HCT116 (cell line): ENCODE measurements around the gene NTRK3. TPM values are rescaled to one million over a fixed set of nuclear protein-coding genes. Genes with fewer than 3 reads are reported as not detected.

Experiments
- ATAC-seq: fragments of 200-7000 bp; cut with Tn5 transposase; 2 replicates; pipeline ENCODE4 v1.9.1; 2020; ENCODE audit warnings: mild to moderate bottlenecking, moderate library complexity
- BruUV-seq: library from RNA; stranded (reverse); fragments of 400-500 nt; replicated peaks from 2 replicates; lab custom pipeline; 2021; lab: Mats Ljungman, UMichigan
- CTCF ChIA-PET: fragments of 300-600 bp; sonication (Branson Sonifier 250); formaldehyde crosslinking; loops from one replicate; lab custom pipeline; 2021; ENCODE audit warnings: antibody characterized with exemption; lab: Charles Lee
- POLR2A ChIA-PET: fragments of 300-600, 350-600 bp; sonication (Branson Sonifier 250); formaldehyde crosslinking; loops from one replicate; lab custom pipeline; 2021; ENCODE audit warnings: antibody characterized with exemption; lab: Charles Lee
- RAD21 ChIA-PET, 2 experiments: fragments of 300-600 bp; sonication (Branson Sonifier 250); formaldehyde crosslinking; loops; one replicate each; lab custom pipeline; 2023; ENCODE audit warnings: low total read pairs in 2 of 2; ENCODE audit not compliant: uncharacterized antibody in 2 of 2, unreplicated experiment in 2 of 2, low non-redundant PET in 1 of 2; lab: Charles Lee
- DNase-seq: peaks from one replicate; pipeline ENCODE4 v3.0.0-alpha.2; 2010; ENCODE audit warnings: low read depth, low spot score
- H2AFZ ChIP-seq: fragments of 200-600 bp; shearing (Covaris generic), sonication (generic); 2 replicates; pipeline ENCODE4 v1.6.1; 2017; ENCODE audit warnings: low read depth, mixed run types, mixed read lengths, antibody characterized with exemption, low read length; ENCODE audit not compliant: poor library complexity, severe bottlenecking
- H3K27ac ChIP-seq: 2 replicates; pipeline ENCODE4 v1.5.1; 2012; ENCODE audit warnings: low read depth, low read length
- H3K27me3 ChIP-seq: fragments of 200-600 bp; sonication (generic); 2 replicates; pipeline ENCODE4 v1.6.1; 2016; ENCODE audit warnings: mixed run types, low read length, mixed read lengths; ENCODE audit not compliant: insufficient read depth
- H3K36me3 ChIP-seq, 2 experiments: fragments of 200-500 bp in 1 of 2; fragments of 200-600 bp in 1 of 2; sonication (Bioruptor generic) in 1 of 2; sonication (generic) in 1 of 2; 2 replicates each; pipeline versions ENCODE4 v1.5.1 to v1.6.1; 2014 to 2016; ENCODE audit warnings: low read length in 2 of 2, inconsistent platforms in 1 of 2, mixed read lengths in 1 of 2, mixed run types in 1 of 2; ENCODE audit not compliant: insufficient read depth in 2 of 2, control insufficient read depth in 1 of 2
- H3K4me1 ChIP-seq, 2 experiments: fragments of 200-600 bp in 1 of 2; sonication (generic) in 1 of 2; 2 replicates each; pipeline versions ENCODE4 v1.5.1 to v1.6.1; 2012 to 2017; ENCODE audit warnings: low read length in 2 of 2, inconsistent platforms in 1 of 2, mild to moderate bottlenecking in 1 of 2, mixed read lengths in 1 of 2, mixed run types in 1 of 2, moderate library complexity in 1 of 2; ENCODE audit not compliant: insufficient read depth in 2 of 2, control insufficient read depth in 1 of 2
- H3K4me2 ChIP-seq: fragments of 200-600 bp; sonication (generic); 2 replicates; pipeline ENCODE4 v1.6.1; 2017; ENCODE audit warnings: mixed run types, low read length, mixed read lengths
- H3K4me3 ChIP-seq, 2 experiments: fragments of 200-600 bp in 1 of 2; sonication (generic) in 1 of 2; replicated peaks in 1 of 2; 2 replicates each; pipeline ENCODE4 v1.5.1; 2011 to 2016; ENCODE audit warnings: low read length in 2 of 2, control low read depth in 1 of 2, low read depth in 1 of 2, mild to moderate bottlenecking in 1 of 2, mixed read lengths in 1 of 2, mixed run types in 1 of 2
- H3K79me2 ChIP-seq: fragments of 200-600 bp; sonication (generic); 2 replicates; pipeline ENCODE4 v1.6.1; 2017; ENCODE audit warnings: mild to moderate bottlenecking, mixed run types, low read length, moderate library complexity, mixed read lengths; ENCODE audit not compliant: insufficient read depth
- H3K9ac ChIP-seq: fragments of 200-600 bp; sonication (generic); 2 replicates; pipeline ENCODE4 v1.6.1; 2016; ENCODE audit warnings: low read length, mixed read lengths
- H3K9me2 ChIP-seq: fragments of 200-600 bp; sonication (generic), shearing (Covaris generic); 2 replicates; pipeline ENCODE4 v1.6.1; 2017; ENCODE audit warnings: mixed run types, mild to moderate bottlenecking, moderate library complexity; ENCODE audit not compliant: insufficient read depth
- H3K9me3 ChIP-seq, 2 experiments: fragments of 200-500 bp in 1 of 2; fragments of 200-600 bp in 1 of 2; sonication (Bioruptor generic) in 1 of 2; sonication (generic) in 1 of 2; 2 replicates each; pipeline ENCODE4 v1.6.1; 2014 to 2017; ENCODE audit warnings: low read length in 2 of 2, mixed read lengths in 2 of 2, inconsistent platforms in 1 of 2, low read depth in 1 of 2, mild to moderate bottlenecking in 1 of 2, mixed run types in 1 of 2, moderate library complexity in 1 of 2; ENCODE audit not compliant: control insufficient read depth in 1 of 2, insufficient read depth in 1 of 2
- H4K20me1 ChIP-seq: fragments of 200-600 bp; sonication (generic), shearing (Covaris generic); 2 replicates; pipeline ENCODE4 v1.6.1; 2017; ENCODE audit warnings: mixed run types, mild to moderate bottlenecking, moderate library complexity; ENCODE audit not compliant: insufficient read depth
- CEBPB ChIP-seq: IDR thresholded peaks from 2 replicates; pipeline ENCODE4 v1.6.1; 2012; ENCODE audit warnings: low read depth
- CTCF ChIP-seq, 3 experiments: fragments of 200-600 bp in 1 of 3; sonication (generic) in 1 of 3; IDR thresholded peaks in 2 of 3; conservative IDR thresholded peaks in 1 of 3; 2 replicates each; pipeline ENCODE4 v1.5.1; 2012 to 2017; ENCODE audit warnings: low read depth in 2 of 3, low read length in 2 of 3, antibody characterized with exemption in 1 of 3, borderline replicate concordance in 1 of 3, control low read depth in 1 of 3, mild to moderate bottlenecking in 1 of 3, mixed read lengths in 1 of 3, mixed run types in 1 of 3, moderate library complexity in 1 of 3; ENCODE audit not compliant: insufficient read depth in 1 of 3
- EGR1 ChIP-seq: IDR thresholded peaks from 2 replicates; pipeline ENCODE4 v1.6.1; 2012; ENCODE audit warnings: low read depth
- ELF1 ChIP-seq: IDR thresholded peaks from 2 replicates; pipeline ENCODE4 v1.6.1; 2012; ENCODE audit warnings: low read depth, borderline replicate concordance
- EZH2 ChIP-seq: fragments of 200-600 bp; sonication (generic); IDR thresholded peaks from 2 replicates; pipeline ENCODE4 v1.6.1; 2017; ENCODE audit warnings: antibody characterized with exemption, mixed run types
- EZH2phosphoT487 ChIP-seq: fragments of 200-600 bp; IDR thresholded peaks from 2 replicates; pipeline ENCODE4 v1.6.1; 2018; ENCODE audit warnings: antibody characterized with exemption, borderline replicate concordance
- FOSL1 ChIP-seq: IDR thresholded peaks from 2 replicates; pipeline ENCODE4 v1.6.1; 2012; ENCODE audit warnings: low read depth
- JUND ChIP-seq: IDR thresholded peaks from 2 replicates; pipeline ENCODE4 v1.6.1; 2012
- MAX ChIP-seq: IDR thresholded peaks from 2 replicates; pipeline ENCODE4 v1.6.1; 2012
- POLR2A ChIP-seq: IDR thresholded peaks from 2 replicates; pipeline ENCODE4 v1.7.0; 2011; ENCODE audit warnings: borderline replicate concordance; ENCODE audit not compliant: insufficient read depth, insufficient read length; ENCODE audit errors: extremely low read depth
- POLR2AphosphoS5 ChIP-seq: IDR thresholded peaks from 2 replicates; pipeline ENCODE4 v1.6.1; 2011; ENCODE audit warnings: mild to moderate bottlenecking, low read depth, low read length, moderate library complexity
- RAD21 ChIP-seq: IDR thresholded peaks from 2 replicates; pipeline ENCODE4 v1.6.1; 2012; ENCODE audit warnings: low read depth, mild to moderate bottlenecking
- SIN3A ChIP-seq: IDR thresholded peaks from 2 replicates; pipeline ENCODE4 v1.6.1; 2012; ENCODE audit warnings: low read depth
- SP1 ChIP-seq: IDR thresholded peaks from 2 replicates; pipeline ENCODE4 v1.6.1; 2012; ENCODE audit warnings: low read depth
- SRF ChIP-seq: IDR thresholded peaks from 2 replicates; pipeline ENCODE4 v1.6.1; 2012; ENCODE audit warnings: low read depth
- TCF7L2 ChIP-seq: IDR thresholded peaks from 2 replicates; pipeline ENCODE4 v1.7.0; 2011; ENCODE audit warnings: borderline replicate concordance, inconsistent platforms; ENCODE audit not compliant: insufficient read depth, insufficient read length; ENCODE audit errors: extremely low read depth
- YY1 ChIP-seq: IDR thresholded peaks from 2 replicates; pipeline ENCODE4 v1.6.1; 2011; ENCODE audit warnings: low read length, low read depth, moderate library complexity, mild to moderate bottlenecking; ENCODE audit not compliant: insufficient replicate concordance; ENCODE audit errors: extremely low read depth
- ZFX ChIP-seq: fragments of 450-650 bp; IDR thresholded peaks from 2 replicates; pipeline ENCODE4 v1.6.1; 2017
- ZNF274 ChIP-seq: fragments of 200-500 bp; sonication (Bioruptor generic); IDR thresholded peaks from 2 replicates; pipeline ENCODE4 v1.6.1; 2014; ENCODE audit warnings: mild to moderate bottlenecking, low read depth, low read length, inconsistent platforms
- intact Hi-C: fragments of 100-400 bp; cut with micrococcal nuclease; formaldehyde crosslinking; loops from 2 replicates; pipeline ENCODE4 v1.10.0; 2022
- total RNA-seq: library from RNA; stranded (reverse); gene quantifications from one replicate; pipeline ENCODE4 v1.2.1, GENCODE V29; 2021; ENCODE audit not compliant: unreplicated experiment
- TF ChIP-seq, protein P1 (sequence below): IDR thresholded peaks from 2 replicates; pipeline ENCODE4 v1.6.1; 2012

The NTRK3 gene
- total RNA-seq, 1 experiment from 2014 or later = not detected

GRCh38 chr15:88276821-88277410 is 20.4 kb upstream of the NTRK3 start:
- no peak for DNase-seq
- H3K9me2 ChIP-seq = no peaks in the 10 kb centered on the region
- intact Hi-C loops = no loop called here
- H4K20me1 ChIP-seq = no peaks in the 10 kb centered on the region
- H3K4me1 ChIP-seq = no peaks in the 10 kb centered on the region
- CTCF ChIA-PET = no interaction called here
- no peak overlapping the region for H3K9ac ChIP-seq
- no TSS peak for BruUV-seq
- no peaks in the 10 kb centered on the region for H3K36me3 ChIP-seq
- TF ChIP-seq YY1 = no peak
- no peak for ATAC-seq
- no peak overlapping the region for H3K4me3 ChIP-seq
- RAD21 ChIA-PET = no interaction called here
- no peak overlapping the region for H3K4me2 ChIP-seq
- H2AFZ ChIP-seq = no peak overlapping the region
- no peak overlapping the region for H3K27ac ChIP-seq
- no peaks in the 10 kb centered on the region for H3K9me3 ChIP-seq
- H3K27me3 ChIP-seq = peaks cover 31% of the 10 kb centered on the region; the same call in 1 of the 2 replicates
- no peaks in the 10 kb centered on the region for H3K79me2 ChIP-seq
- POLR2A ChIA-PET = no interaction called here

- BruUV-seq = no TSS peak
- no peak overlapping the region for H3K4me3 ChIP-seq
- H3K27ac ChIP-seq = no peak overlapping the region
- DNase-seq = no peak
- H2AFZ ChIP-seq = no peak overlapping the region
- TF ChIP-seq ELF1 (no peak), RAD21 (no peak), CEBPB (no peak), JUND (no peak), POLR2AphosphoS5 (no peak), FOSL1 (no peak), ZFX (no peak), ZNF274 (no peak), POLR2A (no peak), TCF7L2 (no peak), EGR1 (no peak), SP1 (no peak), SRF (no peak), EZH2 (no peak), SIN3A (no peak), YY1 (no peak), MAX (no peak), CTCF (IDR thresholded peaks at IDR 0.05 in 2 of 3, conservative IDR thresholded peaks at IDR 0.05 in 1 of 3; ENCODE audit: borderline replicate concordance in 1 of 3, insufficient read depth in 1 of 3, low read depth in 2 of 3, low read length in 2 of 3) (no peak), EZH2phosphoT487 (no peak)
- TF ChIP-seq, protein P1, sequence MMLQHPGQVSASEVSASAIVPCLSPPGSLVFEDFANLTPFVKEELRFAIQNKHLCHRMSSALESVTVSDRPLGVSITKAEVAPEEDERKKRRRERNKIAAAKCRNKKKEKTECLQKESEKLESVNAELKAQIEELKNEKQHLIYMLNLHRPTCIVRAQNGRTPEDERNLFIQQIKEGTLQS = no peak
- no peak for ATAC-seq
- CTCF ChIA-PET = interaction anchor here (0.9 to 1.7 kb wide), 5 partner anchors 7 to 174 kb away, joined by 3 to 6 read pairs (median 3); no protein-coding TSS in a partner anchor
- no peak overlapping the region for H3K9ac ChIP-seq
- RAD21 ChIA-PET = no interaction called here
- intact Hi-C loops = no loop called here
- H3K9me2 ChIP-seq = no peaks in the 10 kb centered on the region
- POLR2A ChIA-PET = no interaction called here
- no peaks in the 10 kb centered on the region for H4K20me1 ChIP-seq
- H3K27me3 ChIP-seq = peaks cover 37% of the 10 kb centered on the region; the same call in 1 of the 2 replicates
- no peaks in the 10 kb centered on the region for H3K79me2 ChIP-seq
- no peak overlapping the region for H3K4me2 ChIP-seq
- H3K4me1 ChIP-seq = no peaks in the 10 kb centered on the region
- no peaks in the 10 kb centered on the region for H3K9me3 ChIP-seq
- H3K36me3 ChIP-seq = no peaks in the 10 kb centered on the region
These were observed 19.3 kb upstream of the NTRK3 start for GRCh38 chr15:88275804-88276203.
